B cell (primary cell): Measurements from ENCODE around the gene BEGAIN. TPM values are rescaled to one million over a fixed set of nuclear protein-coding genes. Genes with fewer than 3 reads are reported as not detected.

ENCODE experiments used
- ATAC-seq: fragments of 200-7000 bp; cut with Tn5 transposase; one replicate; pipeline ENCODE4 v1.10.0; 2021; ENCODE audit warnings: low read depth, mild to moderate bottlenecking, moderate number of reproducible peaks, moderate library complexity
- CTCF ChIA-PET: fragments of 350-600 bp; sonication (Branson Sonifier 250); formaldehyde crosslinking; loops from one replicate; lab custom pipeline; 2021; ENCODE audit warnings: antibody characterized with exemption, inconsistent platforms; lab: Charles Lee
- POLR2A ChIA-PET: fragments of 350-600 bp; sonication (Branson Sonifier 250); formaldehyde crosslinking; loops from one replicate; lab custom pipeline; 2021; ENCODE audit warnings: antibody characterized with exemption; lab: Charles Lee
- DNase-seq: peaks from one replicate; pipeline ENCODE4 v3.0.0; 2013
- H2AFZ ChIP-seq: 2 replicates; pipeline ENCODE4 v1.6.1; 2012; ENCODE audit warnings: mild to moderate bottlenecking, low read depth, low read length; ENCODE audit not compliant: insufficient read depth, poor library complexity, severe bottlenecking
- H3K27ac ChIP-seq, 2 donors: 1 replicate in 1 of 2; 2 replicates in 1 of 2; pipeline ENCODE4 v1.5.1; 2012 to 2013; ENCODE audit warnings: low read length in 2 of 2, mild to moderate bottlenecking in 2 of 2, moderate library complexity in 1 of 2
- H3K27me3 ChIP-seq, 4 experiments: fragments of 200-600 bp in 1 of 4; sonication (generic) in 1 of 4; replicated peaks in 1 of 4; 1 replicate in 2 of 4; 2 replicates in 2 of 4; pipeline versions ENCODE4 v1.6.1 to v1.7.0; 2013 to 2016; ENCODE audit warnings: low read length in 3 of 4, mild to moderate bottlenecking in 2 of 4, mixed read lengths in 1 of 4, moderate library complexity in 1 of 4; ENCODE audit not compliant: insufficient read depth in 4 of 4, control insufficient read depth in 3 of 4; ENCODE audit errors: control extremely low read depth in 1 of 4
- H3K36me3 ChIP-seq, 2 experiments: replicated peaks in 1 of 2; 1 replicate in 1 of 2; 2 replicates in 1 of 2; pipeline versions ENCODE4 v1.6.1 to v1.7.1; 2013; ENCODE audit warnings: low read length in 1 of 2; ENCODE audit not compliant: insufficient read depth in 2 of 2, control insufficient read depth in 1 of 2; ENCODE audit errors: control extremely low read depth in 1 of 2, extremely low read depth in 1 of 2
- H3K4me1 ChIP-seq, 2 donors: fragments of 200-600 bp in 1 of 2; sonication (generic) in 1 of 2; 1 replicate in 1 of 2; 2 replicates in 1 of 2; pipeline versions ENCODE4 v1.5.1 to v1.6.1; 2013 to 2017; ENCODE audit warnings: low read length in 2 of 2; ENCODE audit not compliant: control insufficient read depth in 2 of 2, insufficient read depth in 2 of 2
- H3K4me2 ChIP-seq: replicated peaks from 2 replicates; pipeline ENCODE3; 2012; ENCODE audit warnings: mild to moderate bottlenecking, low read depth, low read length; ENCODE audit not compliant: poor library complexity, severe bottlenecking
- H3K4me3 ChIP-seq, 5 experiments: fragments of 200-600 bp in 1 of 5; sonication (generic) in 1 of 5; 1 replicate in 3 of 5; 2 replicates in 2 of 5; pipeline versions ENCODE4 v1.5.1 to v1.7.0; 2011 to 2016; ENCODE audit warnings: low read length in 4 of 5, mild to moderate bottlenecking in 4 of 5, low read depth in 2 of 5, control low read depth in 1 of 5, moderate library complexity in 1 of 5; ENCODE audit not compliant: insufficient read depth in 1 of 5; ENCODE audit errors: control extremely low read depth in 1 of 5, extremely low read depth in 1 of 5
- H3K79me2 ChIP-seq: fragments of 200-600 bp; sonication (generic); one replicate; pipeline ENCODE4 v1.6.0; 2016; ENCODE audit warnings: low read length; ENCODE audit not compliant: control insufficient read depth, insufficient read depth
- H3K9ac ChIP-seq: fragments of 200-600 bp; sonication (generic); 2 replicates; pipeline ENCODE4 v1.6.1; 2017; ENCODE audit warnings: mild to moderate bottlenecking, low read length, moderate library complexity
- H3K9me3 ChIP-seq, 3 donors: one replicate each; pipeline versions ENCODE4 v1.6.1 to v1.7.1; 2013; ENCODE audit warnings: low read length in 2 of 3; ENCODE audit not compliant: control insufficient read depth in 2 of 3, insufficient read depth in 1 of 3; ENCODE audit errors: control extremely low read depth in 1 of 3
- H4K20me1 ChIP-seq: 2 replicates; pipeline ENCODE4 v1.6.0; 2012; ENCODE audit warnings: mild to moderate bottlenecking, low read length; ENCODE audit not compliant: insufficient read depth, control insufficient read depth, poor library complexity, severe bottlenecking
- H3K27ac Mint-ChIP-seq: one replicate; pipeline ENCODE4 v1.8.0; 2021; ENCODE audit warnings: mixed read lengths
- H3K27me3 Mint-ChIP-seq: one replicate; pipeline ENCODE4 v1.8.0; 2021; ENCODE audit warnings: mixed read lengths
- H3K4me1 Mint-ChIP-seq: one replicate; pipeline ENCODE4 v1.8.0; 2021; ENCODE audit warnings: mixed read lengths
- H3K4me3 Mint-ChIP-seq: one replicate; pipeline ENCODE4 v1.8.0; 2021; ENCODE audit warnings: mixed read lengths
- H3K9me3 Mint-ChIP-seq: one replicate; pipeline ENCODE4 v1.8.0; 2022; ENCODE audit warnings: mixed read lengths; ENCODE audit not compliant: insufficient read depth
- EZH2 ChIP-seq: IDR thresholded peaks from 2 replicates; pipeline ENCODE4 v1.6.1; 2012; ENCODE audit warnings: borderline replicate concordance, low read depth, mild to moderate bottlenecking, moderate library complexity, low read length; ENCODE audit not compliant: insufficient read depth, poor library complexity, severe bottlenecking
- WGBS: methylation state at CpG from one replicate; pipeline ENCODE4 v1.1.5; 2013; ENCODE audit warnings: missing lambda C conversion rate; ENCODE audit not compliant: insufficient coverage; 5-methylcytosine and 5-hydroxymethylcytosine counted together
- intact Hi-C: fragments of 100-400 bp; cut with micrococcal nuclease; formaldehyde crosslinking; loops from one replicate; pipeline ENCODE4 v1.10.0; 2022
- polyA plus RNA-seq: library from polyadenylated mRNA; depleted of rRNA; stranded (reverse); fragments of >200 nt; gene quantifications from 2 replicates; pipeline ENCODE4 v1.2.3, GENCODE V29; 2012
- total RNA-seq, 2 donors: library from RNA; stranded (reverse); fragments of 120-200 nt in 1 of 2; gene quantifications; 1 replicate in 1 of 2; 2 replicates in 1 of 2; pipeline versions ENCODE4 v1.2.3 to v1.2.4, GENCODE V29; 2013 to 2022
- TF ChIP-seq, protein P1 (sequence below): fragments of 200-600 bp; IDR thresholded peaks from one replicate; pipeline ENCODE4 v1.8.0; 2022; ENCODE audit warnings: antibody characterized with exemption, mild to moderate bottlenecking

BEGAIN gene
- total and polyA plus RNA-seq, 2 donors (not counting 1 experiment from before 2014, with no cell fraction given) = 4.9 TPM; not detected in 1

DNA sequence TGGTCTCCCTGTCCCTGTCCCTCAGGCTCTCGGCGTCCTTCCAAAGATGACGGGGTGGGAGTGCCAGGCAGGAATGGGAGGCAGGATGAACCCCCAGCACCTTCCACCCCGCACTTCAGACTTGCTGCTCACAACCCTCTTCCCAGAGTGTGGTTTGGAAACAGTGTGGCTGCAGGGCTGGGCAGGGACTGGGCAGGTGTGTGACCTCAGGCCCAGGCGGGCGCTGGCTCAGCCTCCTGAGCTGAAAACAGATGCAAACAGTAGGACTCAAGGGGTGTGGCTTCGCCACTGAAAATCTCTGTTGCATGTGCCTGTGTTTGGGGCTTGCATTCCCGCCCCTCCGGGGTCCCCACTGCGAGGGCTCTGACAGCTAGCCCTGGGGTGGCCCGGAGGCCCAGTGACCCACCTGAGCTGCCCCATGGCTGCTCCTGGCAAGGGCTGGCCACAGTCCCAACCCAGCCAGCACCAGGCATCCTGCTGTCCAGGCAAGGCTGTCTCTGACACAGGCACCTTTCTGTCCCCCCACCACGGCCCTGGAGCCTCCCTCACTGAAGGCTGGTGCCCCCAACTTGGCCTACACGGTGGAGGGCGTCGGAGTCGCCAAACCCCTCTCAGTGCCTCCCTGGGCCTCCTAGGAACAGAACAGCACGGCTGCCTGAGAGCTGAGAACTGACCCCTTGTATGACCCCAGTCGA, 46.1 kb downstream of the BEGAIN start:
- Mint-ChIP-seq H3K27ac (no peak overlapping the region), H3K27me3 (no peaks in the 10 kb centered on the region), H3K4me1 (peaks cover 6% of the 10 kb centered on the region), H3K4me3 (no peak overlapping the region), H3K9me3 (no peaks in the 10 kb centered on the region)
- H3K9ac ChIP-seq = no peak overlapping the region
- TF ChIP-seq EZH2 = no peak
- TF ChIP-seq, protein P1, sequence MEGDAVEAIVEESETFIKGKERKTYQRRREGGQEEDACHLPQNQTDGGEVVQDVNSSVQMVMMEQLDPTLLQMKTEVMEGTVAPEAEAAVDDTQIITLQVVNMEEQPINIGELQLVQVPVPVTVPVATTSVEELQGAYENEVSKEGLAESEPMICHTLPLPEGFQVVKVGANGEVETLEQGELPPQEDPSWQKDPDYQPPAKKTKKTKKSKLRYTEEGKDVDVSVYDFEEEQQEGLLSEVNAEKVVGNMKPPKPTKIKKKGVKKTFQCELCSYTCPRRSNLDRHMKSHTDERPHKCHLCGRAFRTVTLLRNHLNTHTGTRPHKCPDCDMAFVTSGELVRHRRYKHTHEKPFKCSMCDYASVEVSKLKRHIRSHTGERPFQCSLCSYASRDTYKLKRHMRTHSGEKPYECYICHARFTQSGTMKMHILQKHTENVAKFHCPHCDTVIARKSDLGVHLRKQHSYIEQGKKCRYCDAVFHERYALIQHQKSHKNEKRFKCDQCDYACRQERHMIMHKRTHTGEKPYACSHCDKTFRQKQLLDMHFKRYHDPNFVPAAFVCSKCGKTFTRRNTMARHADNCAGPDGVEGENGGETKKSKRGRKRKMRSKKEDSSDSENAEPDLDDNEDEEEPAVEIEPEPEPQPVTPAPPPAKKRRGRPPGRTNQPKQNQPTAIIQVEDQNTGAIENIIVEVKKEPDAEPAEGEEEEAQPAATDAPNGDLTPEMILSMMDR = no peak
- ATAC-seq = no peak
- 93% methylated on average over 17 of the region's 18 CpGs for WGBS
- peaks cover 0 to 4% of the 10 kb centered on the region in 2 donors for H3K4me1 ChIP-seq
- no peaks in the 10 kb centered on the region for H4K20me1 ChIP-seq
- H3K36me3 ChIP-seq = no peaks in the 10 kb centered on the region
- peaks cover 0 to 4% (median 0%) of the 10 kb centered on the region in 3 donors for H3K9me3 ChIP-seq
- ChIA-PET POLR2A (no interaction called here), CTCF (no interaction called here)
- no peak overlapping the region for H2AFZ ChIP-seq
- no peak overlapping the region for H3K27ac ChIP-seq
- no peak for DNase-seq
- H3K79me2 ChIP-seq = no peaks in the 10 kb centered on the region
- no peak overlapping the region for H3K4me3 ChIP-seq
- no peak overlapping the region for H3K4me2 ChIP-seq
- intact Hi-C loops = no loop called here
- H3K27me3 ChIP-seq = no peaks in the 10 kb centered on the region

DNA sequence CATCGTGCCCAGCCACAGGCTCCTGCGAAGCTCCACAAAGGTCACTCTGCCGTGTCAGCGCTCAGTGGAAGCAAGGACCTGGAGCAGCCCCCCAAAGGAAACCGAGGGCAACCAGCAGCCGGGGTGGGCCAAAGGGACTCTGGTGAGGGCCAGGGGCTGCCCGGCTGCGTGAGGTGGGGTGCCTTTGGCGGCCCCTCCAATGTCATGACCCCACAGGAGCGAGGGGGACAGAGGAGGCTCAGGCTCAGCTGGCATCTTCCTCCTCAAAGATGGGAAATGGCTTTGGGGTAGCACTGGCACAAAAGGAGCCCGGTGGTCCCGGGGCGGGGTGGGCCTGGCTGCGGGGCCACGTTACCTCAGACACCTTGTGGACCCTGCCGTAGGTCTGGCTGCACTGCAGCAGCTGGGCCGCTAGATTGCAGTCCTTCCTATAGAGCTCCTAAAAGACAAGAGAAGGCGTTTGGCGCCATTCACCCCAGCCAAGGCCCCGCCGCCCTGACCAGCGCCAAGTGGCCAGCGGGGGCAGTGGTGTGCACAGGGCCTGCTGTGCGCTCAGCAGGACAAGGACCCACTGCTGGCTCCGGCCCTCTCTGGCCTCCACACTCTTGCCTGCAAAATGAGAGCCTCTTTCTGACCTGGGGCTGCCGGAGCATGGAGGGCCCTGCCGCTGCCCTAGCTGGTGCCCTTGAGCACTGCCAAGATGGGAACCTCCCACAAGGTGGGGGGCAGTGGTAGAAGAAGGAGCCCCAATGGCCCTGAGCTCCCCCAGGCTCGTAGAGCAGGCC, 46.9 kb downstream of the BEGAIN start:
- CTCF ChIA-PET = no interaction called here
- H3K27me3 Mint-ChIP-seq = no peaks in the 10 kb centered on the region

More for the DNA sequence above, 46.9 kb downstream of the BEGAIN start:
- Histone ChIP-seq H3K27ac (no peak overlapping the region), H3K9ac (no peak overlapping the region), H3K36me3 (no peaks in the 10 kb centered on the region), H3K79me2 (no peaks in the 10 kb centered on the region), H4K20me1 (no peaks in the 10 kb centered on the region), H3K9me3 (peaks cover 0 to 4% (median 0%) of the 10 kb centered on the region in 3 donors), H3K4me2 (no peak overlapping the region), H3K4me3 (no peak overlapping the region), H3K27me3 (no peaks in the 10 kb centered on the region), H3K4me1 (no peaks in the 10 kb centered on the region), H2AFZ (no peak overlapping the region)
- H3K4me1 Mint-ChIP-seq = peaks cover 2% of the 10 kb centered on the region
- no peak overlapping the region for H3K4me3 Mint-ChIP-seq
- ATAC-seq (no peak), DNase-seq (no peak)
- H3K27ac Mint-ChIP-seq = no peak overlapping the region
- intact Hi-C loops = no loop called here
- POLR2A ChIA-PET = no interaction called here
- no peaks in the 10 kb centered on the region for H3K9me3 Mint-ChIP-seq
- TF ChIP-seq EZH2 = no peak
- TF ChIP-seq, protein P1 = no peak
- WGBS = 97% methylated on average over 27 of the region's 28 CpGs
